ENCODE results near the gene CHORDC1. TPM values are rescaled to one million over a fixed set of nuclear protein-coding genes. Genes with fewer than 3 reads are reported as not detected.

The CHORDC1 gene
- total and polyA plus RNA-seq, 10 of the 15 experiments (the other 5 are each of a cell fraction or from before 2014, with no cell fraction given) = 32.6 to 108 (median 54.3) TPM

DNA sequence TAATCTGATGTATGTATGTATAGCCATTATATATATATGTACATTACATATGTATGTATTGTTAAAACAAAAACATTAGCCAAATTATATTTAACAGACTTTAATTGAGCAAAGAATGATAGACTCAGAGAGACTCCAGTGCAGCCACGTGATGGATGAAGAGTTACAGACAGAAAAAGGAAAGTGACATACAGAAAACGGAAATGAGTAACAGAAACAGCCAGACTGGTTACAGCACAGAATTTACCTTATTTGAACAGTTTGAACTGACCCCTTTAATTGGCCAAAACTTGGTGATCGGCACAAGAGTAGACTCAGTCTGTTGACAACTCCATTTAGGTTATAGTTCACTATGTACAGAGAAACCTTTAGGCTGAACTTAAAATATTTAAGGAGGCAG, 35.0 kb downstream of the CHORDC1 start:
- TF ChIP-seq BRCA1 (IDR thresholded peaks at IDR 0.05; ENCODE audit: low read depth, low read length) = no peak
- TF ChIP-seq, protein P1, sequence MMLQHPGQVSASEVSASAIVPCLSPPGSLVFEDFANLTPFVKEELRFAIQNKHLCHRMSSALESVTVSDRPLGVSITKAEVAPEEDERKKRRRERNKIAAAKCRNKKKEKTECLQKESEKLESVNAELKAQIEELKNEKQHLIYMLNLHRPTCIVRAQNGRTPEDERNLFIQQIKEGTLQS (IDR thresholded peaks at IDR 0.05; ENCODE audit: borderline replicate concordance, extremely low read depth, low read depth, low read length) = no peak
- TF ChIP-seq MTA2 (IDR thresholded peaks at IDR 0.05; ENCODE audit: low read depth) = no peak
- TF ChIP-seq, protein P2, sequence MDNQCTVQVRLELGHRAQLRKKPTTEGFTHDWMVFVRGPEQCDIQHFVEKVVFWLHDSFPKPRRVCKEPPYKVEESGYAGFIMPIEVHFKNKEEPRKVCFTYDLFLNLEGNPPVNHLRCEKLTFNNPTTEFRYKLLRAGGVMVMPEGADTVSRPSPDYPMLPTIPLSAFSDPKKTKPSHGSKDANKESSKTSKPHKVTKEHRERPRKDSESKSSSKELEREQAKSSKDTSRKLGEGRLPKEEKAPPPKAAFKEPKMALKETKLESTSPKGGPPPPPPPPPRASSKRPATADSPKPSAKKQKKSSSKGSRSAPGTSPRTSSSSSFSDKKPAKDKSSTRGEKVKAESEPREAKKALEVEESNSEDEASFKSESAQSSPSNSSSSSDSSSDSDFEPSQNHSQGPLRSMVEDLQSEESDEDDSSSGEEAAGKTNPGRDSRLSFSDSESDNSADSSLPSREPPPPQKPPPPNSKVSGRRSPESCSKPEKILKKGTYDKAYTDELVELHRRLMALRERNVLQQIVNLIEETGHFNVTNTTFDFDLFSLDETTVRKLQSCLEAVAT (IDR thresholded peaks at IDR 0.05) = no peak
- TF ChIP-seq, protein P3, sequence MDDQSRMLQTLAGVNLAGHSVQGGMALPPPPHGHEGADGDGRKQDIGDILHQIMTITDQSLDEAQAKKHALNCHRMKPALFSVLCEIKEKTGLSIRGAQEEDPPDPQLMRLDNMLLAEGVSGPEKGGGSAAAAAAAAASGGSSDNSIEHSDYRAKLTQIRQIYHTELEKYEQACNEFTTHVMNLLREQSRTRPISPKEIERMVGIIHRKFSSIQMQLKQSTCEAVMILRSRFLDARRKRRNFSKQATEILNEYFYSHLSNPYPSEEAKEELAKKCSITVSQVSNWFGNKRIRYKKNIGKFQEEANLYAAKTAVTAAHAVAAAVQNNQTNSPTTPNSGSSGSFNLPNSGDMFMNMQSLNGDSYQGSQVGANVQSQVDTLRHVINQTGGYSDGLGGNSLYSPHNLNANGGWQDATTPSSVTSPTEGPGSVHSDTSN (IDR thresholded peaks at IDR 0.05; ENCODE audit: insufficient replicate concordance, low read depth, low read length) = no peak
- Histone ChIP-seq H3K36me3 (ENCODE audit: control insufficient read depth in 2 of 2, insufficient read depth in 2 of 2, low read length in 1 of 2) (no peaks in the 10 kb centered on the region), H4K20me1 (ENCODE audit: control insufficient read depth, insufficient read depth) (no peaks in the 10 kb centered on the region), H3K4me2 (ENCODE audit: control insufficient read depth, insufficient read depth) (no peak overlapping the region), H3K4me3 (no peak overlapping the region), H3K9me3 (replicated peaks; ENCODE audit: control insufficient read depth, insufficient read depth, low read length) (peaks cover 2% of the 10 kb centered on the region; the same call in 1 of the 3 replicates), H3K27me3 (replicated peaks in 1 of 2; ENCODE audit: control insufficient read depth in 2 of 2, insufficient read depth in 2 of 2, low read length in 1 of 2) (no peaks in the 10 kb centered on the region), H2AFZ (ENCODE audit: control insufficient read depth, low read depth, low read length) (no peak overlapping the region), H3K9ac (ENCODE audit: control insufficient read depth, insufficient read depth, low read length) (no peak overlapping the region), H3K27ac (ENCODE audit: control insufficient read depth, insufficient read depth) (no peak overlapping the region), H3K79me2 (ENCODE audit: control insufficient read depth, insufficient read depth, low read length) (no peaks in the 10 kb centered on the region), H3K4me1 (ENCODE audit: control insufficient read depth, insufficient read depth, low read length) (no peaks in the 10 kb centered on the region)
- no TSS peak for BruUV-seq (replicated peaks)
- POLR2A ChIA-PET = no interaction called here
- in situ Hi-C loops (cut with MboI) (no loop called here), intact Hi-C loops (cut with micrococcal nuclease; ENCODE audit: unreplicated experiment) (no loop called here)
- CTCF ChIA-PET = interaction anchor here (1.2 to 1.9 kb wide), 2 partner anchors 17 kb away, joined by 5 to 11 read pairs; no protein-coding TSS in a partner anchor
- 100% methylated on average over 3 of the region's 3 CpGs for WGBS (ENCODE audit: insufficient coverage, insufficient replicate concordance, low lambda C conversion rate, missing lambda C conversion rate)
- RAD21 ChIA-PET (ENCODE audit: unreplicated experiment) = no interaction called here
- FAIRE-seq (no peak), DNase-seq (ENCODE audit: low read depth, low spot score) (no peak), ATAC-seq (peak; percentile 60)
- SMC1A ChIA-PET (ENCODE audit: uncharacterized antibody, unreplicated experiment) = no interaction called here

All from GM12878 (cell line).